OCI-LY3 (cell line): ENCODE data around the gene RERE.

Experiments used
- H2AFZ ChIP-seq: fragments of 200-600, 300-600 bp; shearing (Covaris generic); 2 replicates; pipeline ENCODE4 v1.6.0; 2014; ENCODE audit warnings: antibody characterized with exemption, low read depth, low read length
- H3K27ac ChIP-seq: fragments of 200-600, 300-600 bp; sonication (generic); 2 replicates; pipeline ENCODE4 v1.5.1; 2014; ENCODE audit warnings: mild to moderate bottlenecking, low read length, moderate library complexity, mixed read lengths
- H3K27me3 ChIP-seq: fragments of 200-600, 300-600 bp; sonication (generic); 2 replicates; pipeline ENCODE4 v1.6.1; 2014; ENCODE audit warnings: low read depth, low read length, mixed read lengths
- H3K36me3 ChIP-seq: fragments of 200-600, 300-600 bp; sonication (generic); replicated peaks from 2 replicates; pipeline ENCODE3; 2014; ENCODE audit warnings: low read depth, low read length, mixed read lengths
- H3K4me1 ChIP-seq: fragments of 300-600, 200-600 bp; sonication (generic); 2 replicates; pipeline ENCODE4 v1.6.1; 2014; ENCODE audit warnings: low read length, mixed read lengths
- H3K4me2 ChIP-seq: fragments of 200-600, 300-600 bp; sonication (generic); 2 replicates; pipeline ENCODE4 v1.6.1; 2014; ENCODE audit warnings: low read length, mixed read lengths
- H3K4me3 ChIP-seq: fragments of 300-600, 200-600 bp; sonication (generic); 2 replicates; pipeline ENCODE4 v1.5.1; 2014; ENCODE audit warnings: antibody characterized with exemption, mild to moderate bottlenecking, low read length, moderate library complexity
- H3K79me2 ChIP-seq: fragments of 300-600, 200-600 bp; shearing (Covaris generic); 2 replicates; pipeline ENCODE4 v1.6.1; 2014; ENCODE audit warnings: mild to moderate bottlenecking, low read length, mixed read lengths
- H3K9ac ChIP-seq: fragments of 300-600, 200-600 bp; shearing (Covaris generic); 2 replicates; pipeline ENCODE4 v1.6.0; 2014; ENCODE audit warnings: mild to moderate bottlenecking, low read length, moderate library complexity
- H3K9me3 ChIP-seq: fragments of 200-600, 300-600 bp; shearing (Covaris generic); 2 replicates; pipeline ENCODE4 v1.6.1; 2014; ENCODE audit warnings: low read length, mixed read lengths; ENCODE audit not compliant: insufficient read depth
- H4K20me1 ChIP-seq: fragments of 200-600, 300-600 bp; sonication (generic); 2 replicates; pipeline ENCODE4 v1.6.1; 2016; ENCODE audit warnings: low read length, mixed read lengths; ENCODE audit not compliant: insufficient read depth
- EZH2phosphoT487 ChIP-seq: fragments of 200-600 bp; shearing (Covaris generic); IDR thresholded peaks from 2 replicates; pipeline ENCODE4 v1.6.1; 2018; ENCODE audit warnings: antibody characterized with exemption, mixed run types, low read depth
- TF ChIP-seq, protein P1 (sequence below): fragments of 200-600, 300-600 bp; sonication (generic); IDR thresholded peaks from 2 replicates; pipeline ENCODE4 v1.5.1; 2014; ENCODE audit warnings: antibody characterized with exemption, low read length, low read depth

Gene RERE

DNA sequence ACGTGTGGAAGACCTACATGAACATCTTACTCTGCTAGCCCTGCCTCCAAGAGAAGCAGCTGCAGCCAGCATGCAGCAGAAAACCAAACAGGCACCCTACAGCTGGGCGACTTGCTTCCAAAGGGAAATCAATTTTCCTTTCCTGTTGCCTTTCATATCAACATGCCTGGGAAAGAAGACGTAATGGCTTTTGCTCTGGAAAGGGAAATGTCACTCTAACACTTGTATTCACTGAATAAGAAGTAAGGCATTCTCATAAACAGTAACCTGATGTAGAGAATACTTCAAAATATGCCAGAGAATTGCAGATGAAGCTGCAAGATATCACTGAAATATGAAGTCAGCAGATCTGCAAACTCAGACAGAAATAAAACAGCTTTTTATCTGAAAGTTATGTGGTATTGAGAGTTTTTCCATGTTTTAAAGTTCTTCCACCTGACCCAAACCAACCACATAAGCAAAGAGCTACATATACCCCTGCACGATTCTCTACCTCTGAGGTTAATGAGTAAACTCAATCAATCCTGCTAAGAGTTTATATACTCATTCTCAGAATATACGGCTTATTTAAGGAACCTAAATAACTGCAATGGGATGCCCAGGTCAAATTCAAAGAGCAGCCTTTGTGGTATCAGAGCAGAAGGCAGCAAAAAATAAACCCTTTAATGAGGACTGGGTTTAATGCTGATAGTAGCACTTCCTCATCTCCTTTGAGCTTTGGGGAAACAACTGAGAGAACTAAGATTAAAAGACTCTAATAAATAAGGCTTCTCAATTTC lies 150.9 kb downstream of the RERE start:
- Histone ChIP-seq H3K36me3 (no peaks in the 10 kb centered on the region), H3K79me2 (peaks cover 88% of the 10 kb centered on the region)

DNA sequence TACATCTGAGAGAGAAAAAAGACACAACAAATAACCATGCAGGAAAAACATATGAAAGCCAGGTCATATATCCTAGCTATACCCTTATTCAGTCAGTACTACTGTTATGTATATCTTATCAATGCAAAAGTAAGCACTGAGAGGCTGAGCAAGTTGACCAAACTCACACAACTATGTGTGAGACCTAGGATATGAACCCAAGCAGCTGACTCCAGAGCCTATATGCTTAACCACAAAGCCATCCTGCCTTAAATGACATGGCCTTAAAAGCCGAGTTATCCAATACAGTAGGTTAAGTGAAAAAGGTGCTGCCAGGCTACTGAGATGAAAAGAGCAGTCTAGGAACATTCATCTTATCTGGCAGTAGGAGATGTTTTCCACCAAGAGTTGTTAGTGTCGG lies 151.6 kb downstream of the RERE start:
- no peak overlapping the region for H2AFZ ChIP-seq
- H3K27ac ChIP-seq, result no peak overlapping the region
- H3K4me1 ChIP-seq, result peaks cover 82% of the 10 kb centered on the region
- no peaks in the 10 kb centered on the region for H3K9me3 ChIP-seq
- no peaks in the 10 kb centered on the region for H3K27me3 ChIP-seq
- no peak overlapping the region for H3K9ac ChIP-seq
- peak overlapping the region; percentile 32 for H3K4me3 ChIP-seq
- TF ChIP-seq, protein P1, sequence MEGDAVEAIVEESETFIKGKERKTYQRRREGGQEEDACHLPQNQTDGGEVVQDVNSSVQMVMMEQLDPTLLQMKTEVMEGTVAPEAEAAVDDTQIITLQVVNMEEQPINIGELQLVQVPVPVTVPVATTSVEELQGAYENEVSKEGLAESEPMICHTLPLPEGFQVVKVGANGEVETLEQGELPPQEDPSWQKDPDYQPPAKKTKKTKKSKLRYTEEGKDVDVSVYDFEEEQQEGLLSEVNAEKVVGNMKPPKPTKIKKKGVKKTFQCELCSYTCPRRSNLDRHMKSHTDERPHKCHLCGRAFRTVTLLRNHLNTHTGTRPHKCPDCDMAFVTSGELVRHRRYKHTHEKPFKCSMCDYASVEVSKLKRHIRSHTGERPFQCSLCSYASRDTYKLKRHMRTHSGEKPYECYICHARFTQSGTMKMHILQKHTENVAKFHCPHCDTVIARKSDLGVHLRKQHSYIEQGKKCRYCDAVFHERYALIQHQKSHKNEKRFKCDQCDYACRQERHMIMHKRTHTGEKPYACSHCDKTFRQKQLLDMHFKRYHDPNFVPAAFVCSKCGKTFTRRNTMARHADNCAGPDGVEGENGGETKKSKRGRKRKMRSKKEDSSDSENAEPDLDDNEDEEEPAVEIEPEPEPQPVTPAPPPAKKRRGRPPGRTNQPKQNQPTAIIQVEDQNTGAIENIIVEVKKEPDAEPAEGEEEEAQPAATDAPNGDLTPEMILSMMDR, result no peak
- TF ChIP-seq EZH2phosphoT487, result no peak
- H4K20me1 ChIP-seq, result peaks cover 32% of the 10 kb centered on the region
- H3K36me3 ChIP-seq, result no peaks in the 10 kb centered on the region
- H3K79me2 ChIP-seq, result peaks cover 92% of the 10 kb centered on the region
- peak overlapping the region; percentile 76 for H3K4me2 ChIP-seq

More for the DNA sequence above, 150.9 kb downstream of the RERE start:
- no peaks in the 10 kb centered on the region for H3K9me3 ChIP-seq
- no peak overlapping the region for H3K9ac ChIP-seq
- H4K20me1 ChIP-seq, result peaks cover 36% of the 10 kb centered on the region
- TF ChIP-seq EZH2phosphoT487, result no peak
- TF ChIP-seq, protein P1, result no peak
- H3K4me1 ChIP-seq, result peaks cover 86% of the 10 kb centered on the region
- H3K27ac ChIP-seq, result peak overlapping the region; percentile 48
- no peak overlapping the region for H2AFZ ChIP-seq
- no peaks in the 10 kb centered on the region for H3K27me3 ChIP-seq
- peak overlapping the region; percentile 76 for H3K4me2 ChIP-seq
- H3K4me3 ChIP-seq, result peak overlapping the region; percentile 32

DNA sequence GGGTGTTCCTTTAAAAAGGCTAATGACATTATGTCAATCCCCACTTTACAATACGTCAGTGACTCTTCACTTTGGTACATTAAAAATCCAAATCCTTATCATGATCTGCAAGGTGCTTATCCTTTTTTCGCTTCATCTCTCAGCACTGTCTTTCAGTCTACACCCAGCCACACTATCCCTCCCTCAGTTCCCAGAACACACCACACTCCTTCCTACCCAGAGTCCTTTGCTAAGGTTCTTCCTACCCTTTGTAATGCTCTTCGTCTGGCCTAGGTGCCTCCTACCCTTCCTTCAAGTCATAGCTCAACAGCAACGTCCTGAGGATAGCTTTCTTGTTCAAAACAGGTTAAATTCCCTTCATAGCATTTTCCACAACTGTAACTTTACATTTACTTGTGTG lies 152.6 kb downstream of the RERE start:
- Histone ChIP-seq H3K4me1 (peaks cover 73% of the 10 kb centered on the region), H3K27ac (no peak overlapping the region), H3K4me3 (no peak overlapping the region), H3K27me3 (no peaks in the 10 kb centered on the region), H2AFZ (no peak overlapping the region), H3K79me2 (peaks cover 83% of the 10 kb centered on the region), H3K9ac (no peak overlapping the region), H3K9me3 (no peaks in the 10 kb centered on the region), H3K36me3 (no peaks in the 10 kb centered on the region), H3K4me2 (no peak overlapping the region), H4K20me1 (peaks cover 23% of the 10 kb centered on the region)
- TF ChIP-seq EZH2phosphoT487, result no peak
- TF ChIP-seq, protein P1, result no peak

DNA sequence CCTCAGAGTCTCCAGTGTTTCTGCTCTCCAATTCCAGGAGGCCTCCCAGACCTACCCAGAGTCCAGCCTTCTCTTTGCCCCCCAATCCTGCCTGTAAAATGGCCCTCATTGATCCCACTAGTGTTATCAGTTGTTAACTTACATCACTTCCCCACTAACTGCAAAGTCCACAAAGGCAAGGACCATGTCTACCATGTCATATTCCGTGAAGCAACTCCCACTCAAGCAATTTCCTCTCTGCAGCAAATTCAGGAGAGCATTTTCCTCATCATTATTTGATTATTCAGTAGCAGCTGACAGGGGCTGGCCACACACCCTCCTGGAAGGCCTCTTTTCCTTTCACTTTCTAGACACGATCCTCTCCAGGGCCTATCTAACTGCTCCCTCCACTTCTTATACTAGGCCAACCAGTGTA lies 153.5 kb downstream of the RERE start:
- Histone ChIP-seq H3K27me3 (no peaks in the 10 kb centered on the region), H3K4me1 (peaks cover 65% of the 10 kb centered on the region), H3K9me3 (no peaks in the 10 kb centered on the region), H2AFZ (no peak overlapping the region), H3K36me3 (no peaks in the 10 kb centered on the region), H3K9ac (no peak overlapping the region), H3K27ac (no peak overlapping the region), H3K4me2 (peak overlapping the region; percentile 80), H4K20me1 (peaks cover 23% of the 10 kb centered on the region), H3K79me2 (peaks cover 77% of the 10 kb centered on the region), H3K4me3 (peak overlapping the region; percentile 59)
- TF ChIP-seq EZH2phosphoT487, result no peak
- TF ChIP-seq, protein P1, result no peak
